MCF 10A (cell line): ENCODE measurements around the gene TLCD3B. TPM values are rescaled to one million over a fixed set of nuclear protein-coding genes. Genes with fewer than 3 reads are reported as not detected.
"Not testable (repeated sequence)": the region's sequence is repeated elsewhere in the genome, so short reads cannot be mapped to it uniquely, and the experiment has no call there.

Source experiments
- BruUV-seq: library from RNA; stranded (reverse); fragments of 400-500 nt; replicated peaks from 2 replicates; lab custom pipeline; 2021; lab: Mats Ljungman, UMichigan
- CTCF ChIA-PET: fragments of 300-600 bp; sonication (Branson Sonifier 250); formaldehyde crosslinking; extraction: SDS; loops from one replicate; lab custom pipeline; 2021; ENCODE audit warnings: antibody characterized with exemption, inconsistent platforms; lab: Yijun Ruan, JAX
- POLR2A ChIA-PET: fragments of 300-600, 350-650 bp; sonication (Branson Sonifier 250); formaldehyde crosslinking; extraction: SDS; loops from one replicate; lab custom pipeline; 2020; ENCODE audit warnings: antibody characterized with exemption, inconsistent platforms; lab: Yijun Ruan, JAX
- DNase-seq: peaks from one replicate; pipeline ENCODE4 v3.0.0-alpha.2; 2018; ENCODE audit not compliant: unreplicated experiment
- H3K27ac Mint-ChIP-seq: one replicate; pipeline ENCODE4 v1.8.0; 2022; ENCODE audit warnings: mild to moderate bottlenecking, low read depth, mixed read lengths; ENCODE audit not compliant: unreplicated experiment
- H3K27me3 Mint-ChIP-seq: one replicate; pipeline ENCODE4 v1.8.0; 2022; ENCODE audit warnings: mixed read lengths; ENCODE audit not compliant: insufficient read depth, unreplicated experiment
- H3K36me3 Mint-ChIP-seq: one replicate; pipeline ENCODE4 v1.8.0; 2022; ENCODE audit warnings: mild to moderate bottlenecking, moderate library complexity, mixed read lengths; ENCODE audit not compliant: insufficient read depth, unreplicated experiment
- H3K4me1 Mint-ChIP-seq: one replicate; pipeline ENCODE4 v1.8.0; 2022; ENCODE audit warnings: mixed read lengths; ENCODE audit not compliant: insufficient read depth, unreplicated experiment
- H3K4me3 Mint-ChIP-seq: one replicate; pipeline ENCODE4 v1.8.0; 2022; ENCODE audit warnings: mild to moderate bottlenecking, moderate library complexity, mixed read lengths; ENCODE audit not compliant: unreplicated experiment
- H3K9me3 Mint-ChIP-seq: one replicate; pipeline ENCODE4 v1.8.0; 2022; ENCODE audit warnings: mixed read lengths; ENCODE audit not compliant: unreplicated experiment
- intact Hi-C: fragments of 100-400 bp; cut with micrococcal nuclease; formaldehyde crosslinking; loops from 2 replicates; pipeline ENCODE4 v1.14.1; 2022
- total RNA-seq: library from RNA; stranded (reverse); gene quantifications from 2 replicates; pipeline ENCODE4 v1.2.3, GENCODE V29; 2022
- TF ChIP-seq, protein P1 (sequence below): fragments of 200-600 bp; IDR thresholded peaks from one replicate; pipeline ENCODE4 v1.8.0; 2022; ENCODE audit warnings: antibody characterized with exemption, mild to moderate bottlenecking; ENCODE audit not compliant: unreplicated experiment

TLCD3B gene
- total RNA-seq, 1 experiment from 2014 or later: 0.21 TPM

DNA sequence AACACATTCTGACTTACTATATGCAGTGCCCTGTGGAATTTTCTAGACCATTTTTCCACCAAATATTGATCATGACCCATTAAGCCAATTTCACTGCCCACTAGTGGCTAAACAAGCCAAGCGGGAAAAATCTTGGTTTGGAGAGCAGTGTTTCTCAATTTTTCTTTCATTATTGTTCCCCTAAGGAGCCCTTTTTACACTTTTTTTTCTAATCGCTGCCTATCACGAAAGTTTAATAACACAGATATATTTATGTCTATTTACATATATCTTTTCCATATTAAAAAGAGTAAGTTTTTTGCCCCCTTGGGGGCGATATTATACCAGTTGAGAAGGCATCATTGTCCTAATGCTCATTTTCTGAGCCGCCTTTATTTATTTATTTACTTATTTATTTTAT, 10.8 kb upstream of the TLCD3B start:
- Mint-ChIP-seq H3K9me3 (no peaks in the 10 kb centered on the region), H3K36me3 (no peaks in the 10 kb centered on the region), H3K4me3 (no peak overlapping the region), H3K27me3 (no peaks in the 10 kb centered on the region), H3K4me1 (no peaks in the 10 kb centered on the region), H3K27ac (no peak overlapping the region)
- no TSS peak for BruUV-seq
- TF ChIP-seq, protein P1, sequence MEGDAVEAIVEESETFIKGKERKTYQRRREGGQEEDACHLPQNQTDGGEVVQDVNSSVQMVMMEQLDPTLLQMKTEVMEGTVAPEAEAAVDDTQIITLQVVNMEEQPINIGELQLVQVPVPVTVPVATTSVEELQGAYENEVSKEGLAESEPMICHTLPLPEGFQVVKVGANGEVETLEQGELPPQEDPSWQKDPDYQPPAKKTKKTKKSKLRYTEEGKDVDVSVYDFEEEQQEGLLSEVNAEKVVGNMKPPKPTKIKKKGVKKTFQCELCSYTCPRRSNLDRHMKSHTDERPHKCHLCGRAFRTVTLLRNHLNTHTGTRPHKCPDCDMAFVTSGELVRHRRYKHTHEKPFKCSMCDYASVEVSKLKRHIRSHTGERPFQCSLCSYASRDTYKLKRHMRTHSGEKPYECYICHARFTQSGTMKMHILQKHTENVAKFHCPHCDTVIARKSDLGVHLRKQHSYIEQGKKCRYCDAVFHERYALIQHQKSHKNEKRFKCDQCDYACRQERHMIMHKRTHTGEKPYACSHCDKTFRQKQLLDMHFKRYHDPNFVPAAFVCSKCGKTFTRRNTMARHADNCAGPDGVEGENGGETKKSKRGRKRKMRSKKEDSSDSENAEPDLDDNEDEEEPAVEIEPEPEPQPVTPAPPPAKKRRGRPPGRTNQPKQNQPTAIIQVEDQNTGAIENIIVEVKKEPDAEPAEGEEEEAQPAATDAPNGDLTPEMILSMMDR: peak; percentile 54
- CTCF ChIA-PET: interaction anchor here (0.7 to 5.6 kb wide), 7 partner anchors 9 to 118 kb away, joined by 3 to 43 read pairs (median 5); partner anchors contain the start of gene TLCD3B
- POLR2A ChIA-PET: interaction anchor here (1.0 to 1.4 kb wide), 2 partner anchors 11 to 55 kb away, joined by 4 read pairs; partner anchors contain the start of gene YPEL3
- intact Hi-C loops: no loop called here
- DNase-seq: peak; percentile 49

DNA sequence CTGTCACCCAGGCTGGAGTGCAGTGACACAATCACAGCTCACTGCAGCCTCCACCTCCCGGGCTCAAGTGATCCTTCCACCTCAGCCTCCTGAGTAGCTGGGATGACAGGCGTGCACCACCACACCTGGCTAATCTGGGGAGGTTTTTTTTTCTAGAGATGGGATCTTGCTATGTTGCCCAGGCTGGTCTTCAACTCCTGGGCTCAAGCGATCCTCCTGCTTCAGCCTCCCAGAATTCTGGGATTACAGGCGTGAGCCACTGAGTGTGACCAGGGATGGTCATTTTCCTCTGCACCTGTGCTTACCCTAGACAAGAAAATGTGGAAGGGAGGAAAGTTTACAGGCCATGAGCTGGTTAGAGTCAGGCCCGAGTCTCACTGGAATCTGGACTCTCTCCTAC, 9.6 kb upstream of the TLCD3B start:
- POLR2A ChIA-PET, DNase-seq, H3K36me3 Mint-ChIP-seq, H3K4me3 Mint-ChIP-seq, H3K9me3 Mint-ChIP-seq, H3K27me3 Mint-ChIP-seq, H3K27ac Mint-ChIP-seq, BruUV-seq, H3K4me1 Mint-ChIP-seq, intact Hi-C loops: not testable (repeated sequence)
- CTCF ChIA-PET: interaction anchor here (1.1 to 5.6 kb wide), 4 partner anchors 8 to 119 kb away, joined by 3 to 43 read pairs (median 5); partner anchors contain the start of gene TLCD3B

DNA sequence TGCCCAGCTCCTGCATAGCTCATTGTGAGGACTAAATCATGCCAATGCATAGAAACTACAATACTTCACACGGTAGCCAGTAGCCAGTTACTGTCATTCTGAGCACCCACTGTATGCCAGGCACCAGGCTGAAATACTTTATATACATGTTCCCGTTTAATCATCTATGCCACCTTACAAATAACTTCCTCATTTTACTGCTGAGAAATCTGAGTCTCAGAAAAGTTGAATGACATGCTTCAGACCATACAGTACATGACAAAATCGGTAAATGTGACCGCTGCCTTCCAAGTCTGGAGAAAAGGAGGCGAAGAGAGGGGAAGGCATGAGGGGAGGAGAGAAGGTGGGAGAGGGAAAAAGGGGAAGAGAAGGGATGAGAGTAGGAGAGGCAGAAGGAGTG, 9.2 kb upstream of the TLCD3B start:
- H3K4me1 Mint-ChIP-seq: no peaks in the 10 kb centered on the region
- H3K9me3 Mint-ChIP-seq: no peaks in the 10 kb centered on the region
- POLR2A ChIA-PET: interaction anchor here (1.6 kb wide), 1 partner anchor 25 kb away, joined by 8 read pairs; the partner anchor contains the start of gene ALDOA
- H3K27me3 Mint-ChIP-seq: no peaks in the 10 kb centered on the region
- intact Hi-C loops: no loop called here
- H3K4me3 Mint-ChIP-seq: no peak overlapping the region
- CTCF ChIA-PET: interaction anchor here (5.6 kb wide), 1 partner anchor 8 kb away, joined by 43 read pairs; the partner anchor contains the start of gene TLCD3B
- TF ChIP-seq, protein P1: no peak
- no peak for DNase-seq
- no peak overlapping the region for H3K27ac Mint-ChIP-seq
- no peaks in the 10 kb centered on the region for H3K36me3 Mint-ChIP-seq
- BruUV-seq: no TSS peak

DNA sequence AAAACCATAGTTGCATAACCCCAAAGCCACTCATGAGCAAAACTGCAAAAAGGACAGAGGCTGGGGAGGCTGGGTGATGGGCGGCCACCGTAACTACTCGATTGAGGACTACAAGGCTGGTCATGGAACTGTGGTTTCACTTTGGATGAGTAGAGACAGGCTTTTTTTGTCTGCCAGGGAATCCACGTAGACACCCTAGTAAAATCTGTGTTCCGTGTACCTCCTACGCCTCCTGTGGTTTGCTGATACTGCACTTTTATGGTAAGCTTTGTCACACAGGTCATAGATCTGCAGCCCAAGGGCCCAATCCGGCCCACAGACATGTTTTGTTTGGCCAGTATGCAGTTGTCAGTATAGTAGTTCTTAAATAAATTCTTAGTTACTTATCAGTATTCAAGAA, 2.2 kb upstream of the TLCD3B start:
- POLR2A ChIA-PET: interaction anchor here (0.7 kb wide), 1 partner anchor 225 kb away, joined by 3 read pairs; no protein-coding TSS in a partner anchor
- no peak for DNase-seq
- Mint-ChIP-seq H3K27me3 (peaks cover 24% of the 10 kb centered on the region), H3K4me1 (no peaks in the 10 kb centered on the region), H3K4me3 (no peak overlapping the region), H3K36me3 (no peaks in the 10 kb centered on the region), H3K27ac (no peak overlapping the region), H3K9me3 (no peaks in the 10 kb centered on the region)
- CTCF ChIA-PET: interaction anchor here (0.5 to 3.7 kb wide), 13 partner anchors 9 to 401 kb away, joined by 3 to 43 read pairs (median 4); partner anchors contain the start of gene TMEM219
- TF ChIP-seq, protein P1: no peak
- BruUV-seq: no TSS peak
- intact Hi-C loops: no loop called here
